ENCODE results near the gene C11orf68. TPM values are rescaled to one million over a fixed set of nuclear protein-coding genes. Genes with fewer than 3 reads are reported as not detected.

The C11orf68 gene
- total RNA-seq, 2 experiments from 2014 or later, result 10.7 to 28.1 TPM

GRCh38 chr11:65915821-65916251 lies 3.0 kb downstream of the C11orf68 start:
- BruUV-seq (replicated peaks), result no TSS peak
- H3K4me3 ChIP-seq (ENCODE audit: low read depth, low read length, poor library complexity, severe bottlenecking), result no peak overlapping the region
- H2AFZ ChIP-seq (ENCODE audit: low read length), result no peak overlapping the region
- ChIA-PET CTCF (ENCODE audit: unreplicated experiment) (no interaction called here), POLR2A (interaction anchor here (1.0 kb wide), 1 partner anchor 28 kb away, joined by 6 read pairs; the partner anchor contains the start of gene FIBP)
- TF ChIP-seq EZH2phosphoT487 (IDR thresholded peaks at IDR 0.05; ENCODE audit: borderline replicate concordance, low read depth, low read length) (no peak), CTCF (conservative IDR thresholded peaks at IDR 0.05; ENCODE audit: low read length) (no peak)
- no peaks in the 10 kb centered on the region for H4K20me1 ChIP-seq (ENCODE audit: insufficient read depth, low read length)
- no peaks in the 10 kb centered on the region for H3K36me3 ChIP-seq (ENCODE audit: insufficient read depth, low read length)
- no peaks in the 10 kb centered on the region for H3K9me2 ChIP-seq (ENCODE audit: insufficient read depth, low read length)
- no peak overlapping the region for H3K27ac ChIP-seq (ENCODE audit: low read depth, low read length, poor library complexity, severe bottlenecking)
- intact Hi-C loops (cut with micrococcal nuclease; ENCODE audit: unreplicated experiment), result no loop called here
- no peak for DNase-seq (ENCODE audit: low spot score)
- no peaks in the 10 kb centered on the region for H3K9me3 ChIP-seq (ENCODE audit: low read length)
- H3K4me2 ChIP-seq (ENCODE audit: low read length), result no peak overlapping the region
- H3K4me1 ChIP-seq (ENCODE audit: insufficient read depth, low read length, poor library complexity, severe bottlenecking), result peaks cover 21% of the 10 kb centered on the region
- H3K79me2 ChIP-seq (ENCODE audit: insufficient read depth, low read depth, low read length), result peaks cover 11% of the 10 kb centered on the region; the same call in 1 of the 2 replicates

- H3K36me3 ChIP-seq (ENCODE audit: insufficient read depth, low read length), result no peaks in the 10 kb centered on the region
- H3K4me3 ChIP-seq (ENCODE audit: low read depth, low read length, poor library complexity, severe bottlenecking), result no peak overlapping the region
- intact Hi-C loops (cut with micrococcal nuclease; ENCODE audit: unreplicated experiment), result no loop called here
- peaks cover 15% of the 10 kb centered on the region for H3K4me1 ChIP-seq (ENCODE audit: insufficient read depth, low read length, poor library complexity, severe bottlenecking)
- H3K79me2 ChIP-seq (ENCODE audit: insufficient read depth, low read depth, low read length), result peaks cover 11% of the 10 kb centered on the region; the same call in 1 of the 2 replicates
- H3K27ac ChIP-seq (ENCODE audit: low read depth, low read length, poor library complexity, severe bottlenecking), result no peak overlapping the region
- TF ChIP-seq EZH2phosphoT487 (IDR thresholded peaks at IDR 0.05; ENCODE audit: borderline replicate concordance, low read depth, low read length) (no peak), CTCF (conservative IDR thresholded peaks at IDR 0.05; ENCODE audit: low read length) (no peak)
- CTCF ChIA-PET (ENCODE audit: unreplicated experiment), result no interaction called here
- H3K9me2 ChIP-seq (ENCODE audit: insufficient read depth, low read length), result no peaks in the 10 kb centered on the region
- no peak overlapping the region for H2AFZ ChIP-seq (ENCODE audit: low read length)
- DNase-seq (ENCODE audit: low spot score), result no peak
- no TSS peak for BruUV-seq (replicated peaks)
- H3K9me3 ChIP-seq (ENCODE audit: low read length), result no peaks in the 10 kb centered on the region
- POLR2A ChIA-PET, result interaction anchor here (1.0 kb wide), 1 partner anchor 27 kb away, joined by 6 read pairs; the partner anchor contains the start of gene FIBP
- H3K4me2 ChIP-seq (ENCODE audit: low read length), result no peak overlapping the region
- H4K20me1 ChIP-seq (ENCODE audit: insufficient read depth, low read length), result no peaks in the 10 kb centered on the region
Observed at GRCh38 chr11:65915101-65915820, 3.6 kb downstream of the C11orf68 start.

- H3K9me2 ChIP-seq (ENCODE audit: insufficient read depth, low read length), result no peaks in the 10 kb centered on the region
- BruUV-seq (replicated peaks), result no TSS peak
- CTCF ChIA-PET (ENCODE audit: unreplicated experiment), result no interaction called here
- TF ChIP-seq EZH2phosphoT487 (IDR thresholded peaks at IDR 0.05; ENCODE audit: borderline replicate concordance, low read depth, low read length), result no peak
- no peak for TF ChIP-seq CTCF (conservative IDR thresholded peaks at IDR 0.05; ENCODE audit: low read length)
- no peak overlapping the region for H3K4me3 ChIP-seq (ENCODE audit: low read depth, low read length, poor library complexity, severe bottlenecking)
- H3K27ac ChIP-seq (ENCODE audit: low read depth, low read length, poor library complexity, severe bottlenecking), result no peak overlapping the region
- peaks cover 8% of the 10 kb centered on the region for H3K4me1 ChIP-seq (ENCODE audit: insufficient read depth, low read length, poor library complexity, severe bottlenecking)
- H4K20me1 ChIP-seq (ENCODE audit: insufficient read depth, low read length), result no peaks in the 10 kb centered on the region
- H3K79me2 ChIP-seq (ENCODE audit: insufficient read depth, low read depth, low read length), result peaks cover 5% of the 10 kb centered on the region; the same call in 1 of the 2 replicates
- intact Hi-C loops (cut with micrococcal nuclease; ENCODE audit: unreplicated experiment), result no loop called here
- H3K4me2 ChIP-seq (ENCODE audit: low read length), result no peak overlapping the region
- no peak for DNase-seq (ENCODE audit: low spot score)
- H2AFZ ChIP-seq (ENCODE audit: low read length), result no peak overlapping the region
- H3K9me3 ChIP-seq (ENCODE audit: low read length), result no peaks in the 10 kb centered on the region
- no peaks in the 10 kb centered on the region for H3K36me3 ChIP-seq (ENCODE audit: insufficient read depth, low read length)
- POLR2A ChIA-PET, result interaction anchor here (1.4 kb wide), 1 partner anchor 11 kb away, joined by 3 read pairs; no protein-coding TSS in a partner anchor
Observed at GRCh38 chr11:65912845-65913244, 6.0 kb downstream of the C11orf68 start.
